GM10266 (cell line): Measurements from ENCODE around the gene BMP7.

Experiments
- DNase-seq: peaks from one replicate; pipeline ENCODE4 v3.0.0; 2012; ENCODE audit errors: extremely low spot score
- TF ChIP-seq, protein P1 (sequence below): IDR thresholded peaks from 2 replicates; pipeline ENCODE4 v1.5.1; 2012; ENCODE audit warnings: mild to moderate bottlenecking, low read depth; ENCODE audit not compliant: control insufficient read depth, insufficient read depth; ENCODE audit errors: missing control alignments

Gene BMP7

DNA sequence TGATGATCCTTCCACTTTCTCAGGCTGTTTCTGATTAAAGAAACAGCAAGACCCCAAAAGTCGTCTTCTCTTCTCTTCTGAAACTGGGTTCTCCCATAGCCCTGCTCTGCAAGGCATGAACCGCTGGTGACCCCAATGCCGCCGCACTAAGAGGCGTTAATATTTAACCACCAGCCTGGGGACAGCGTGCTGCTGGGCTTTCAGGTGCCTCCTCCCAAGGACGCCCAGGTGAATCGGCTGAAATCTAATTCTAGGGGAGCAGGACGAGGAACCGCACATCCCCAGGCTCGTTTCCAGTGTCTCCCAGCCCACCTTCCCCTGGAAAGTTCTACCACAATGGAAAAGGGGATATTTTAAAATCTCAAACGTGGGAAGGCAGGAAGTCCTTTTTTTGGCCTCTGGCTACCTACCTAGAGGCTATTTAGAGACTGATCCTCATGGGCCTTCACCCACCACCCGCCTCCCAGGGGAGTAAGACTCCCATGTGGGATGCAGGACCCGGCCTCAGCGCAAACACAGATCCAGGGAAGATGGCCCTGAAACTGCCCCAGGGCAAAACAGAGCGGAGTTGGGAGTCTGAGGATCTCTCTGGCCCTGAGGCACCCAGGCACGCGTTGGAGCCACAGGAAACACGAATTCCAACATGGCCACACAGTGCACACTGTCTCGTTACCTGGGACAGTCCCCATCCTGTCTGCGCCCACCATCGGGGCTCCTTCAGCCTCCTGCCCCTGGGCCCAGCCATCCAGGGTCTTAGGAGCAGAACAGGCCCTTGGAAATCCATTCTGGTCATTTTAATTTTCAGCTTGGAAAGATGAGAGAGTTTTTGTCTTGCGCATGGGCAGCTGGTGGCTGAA, 56.2 kb downstream of the BMP7 start:
- DNase-seq = no peak
- TF ChIP-seq, protein P1, sequence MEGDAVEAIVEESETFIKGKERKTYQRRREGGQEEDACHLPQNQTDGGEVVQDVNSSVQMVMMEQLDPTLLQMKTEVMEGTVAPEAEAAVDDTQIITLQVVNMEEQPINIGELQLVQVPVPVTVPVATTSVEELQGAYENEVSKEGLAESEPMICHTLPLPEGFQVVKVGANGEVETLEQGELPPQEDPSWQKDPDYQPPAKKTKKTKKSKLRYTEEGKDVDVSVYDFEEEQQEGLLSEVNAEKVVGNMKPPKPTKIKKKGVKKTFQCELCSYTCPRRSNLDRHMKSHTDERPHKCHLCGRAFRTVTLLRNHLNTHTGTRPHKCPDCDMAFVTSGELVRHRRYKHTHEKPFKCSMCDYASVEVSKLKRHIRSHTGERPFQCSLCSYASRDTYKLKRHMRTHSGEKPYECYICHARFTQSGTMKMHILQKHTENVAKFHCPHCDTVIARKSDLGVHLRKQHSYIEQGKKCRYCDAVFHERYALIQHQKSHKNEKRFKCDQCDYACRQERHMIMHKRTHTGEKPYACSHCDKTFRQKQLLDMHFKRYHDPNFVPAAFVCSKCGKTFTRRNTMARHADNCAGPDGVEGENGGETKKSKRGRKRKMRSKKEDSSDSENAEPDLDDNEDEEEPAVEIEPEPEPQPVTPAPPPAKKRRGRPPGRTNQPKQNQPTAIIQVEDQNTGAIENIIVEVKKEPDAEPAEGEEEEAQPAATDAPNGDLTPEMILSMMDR = no peak

DNA sequence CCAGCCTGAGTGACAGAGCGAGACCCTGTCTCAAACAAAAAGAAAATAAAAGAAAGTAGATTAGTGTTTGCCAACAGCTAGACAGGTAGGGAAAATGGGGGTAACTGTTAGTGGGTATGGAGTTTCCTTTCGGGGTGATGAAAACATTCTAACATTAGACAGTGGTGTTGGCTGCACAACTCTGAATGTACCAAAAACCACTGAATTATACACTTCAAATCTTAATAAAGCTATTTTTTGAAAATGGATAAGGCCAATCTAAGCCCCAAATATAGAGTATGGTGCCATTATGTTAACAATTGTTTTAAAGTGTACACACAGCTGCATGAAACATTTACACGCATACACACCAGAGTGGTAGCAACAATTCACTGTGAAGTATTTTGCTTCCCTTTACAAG, 57.0 kb downstream of the BMP7 start:
- DNase-seq = no peak
- TF ChIP-seq, protein P1 = no peak

DNA sequence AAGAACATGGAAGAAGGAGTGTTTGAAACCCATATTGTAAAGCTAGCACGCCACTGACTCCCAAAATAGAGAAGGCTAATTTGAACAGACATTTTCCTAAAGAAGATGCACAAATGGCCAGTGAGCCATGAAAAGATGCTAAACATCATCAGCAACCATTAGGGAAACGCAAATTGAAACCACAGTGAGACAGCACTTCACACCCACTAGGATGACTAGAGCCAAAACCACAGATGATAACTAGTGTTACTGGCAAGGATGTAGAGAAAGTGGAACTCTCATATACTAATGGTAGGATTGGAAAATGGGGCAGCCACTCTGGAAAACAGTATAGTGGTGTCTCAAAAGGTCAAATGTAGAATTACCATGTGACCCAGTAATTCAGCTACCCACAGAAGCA, 58.2 kb downstream of the BMP7 start:
- no peak for DNase-seq
- TF ChIP-seq, protein P1 = no peak

DNA sequence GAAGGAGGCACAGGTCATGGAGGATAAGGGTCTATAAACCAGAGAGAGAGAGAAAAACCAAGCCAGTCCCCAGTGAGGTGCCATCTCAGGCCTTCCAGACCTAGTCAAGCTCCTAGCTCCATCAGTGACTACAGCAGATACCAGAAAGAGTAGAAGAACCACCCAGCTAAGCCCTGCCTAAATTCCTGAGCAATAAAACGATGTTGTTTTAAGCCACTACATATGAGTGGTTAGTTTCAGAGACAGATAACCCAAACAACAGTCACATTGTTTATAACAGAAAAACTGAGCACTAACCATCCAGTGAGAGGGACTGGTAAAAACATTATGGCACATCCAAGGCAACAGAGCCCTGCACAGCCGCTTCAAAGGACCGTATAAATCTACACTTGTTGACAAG, 59.2 kb downstream of the BMP7 start:
- DNase-seq = no peak
- TF ChIP-seq, protein P1 = no peak

DNA sequence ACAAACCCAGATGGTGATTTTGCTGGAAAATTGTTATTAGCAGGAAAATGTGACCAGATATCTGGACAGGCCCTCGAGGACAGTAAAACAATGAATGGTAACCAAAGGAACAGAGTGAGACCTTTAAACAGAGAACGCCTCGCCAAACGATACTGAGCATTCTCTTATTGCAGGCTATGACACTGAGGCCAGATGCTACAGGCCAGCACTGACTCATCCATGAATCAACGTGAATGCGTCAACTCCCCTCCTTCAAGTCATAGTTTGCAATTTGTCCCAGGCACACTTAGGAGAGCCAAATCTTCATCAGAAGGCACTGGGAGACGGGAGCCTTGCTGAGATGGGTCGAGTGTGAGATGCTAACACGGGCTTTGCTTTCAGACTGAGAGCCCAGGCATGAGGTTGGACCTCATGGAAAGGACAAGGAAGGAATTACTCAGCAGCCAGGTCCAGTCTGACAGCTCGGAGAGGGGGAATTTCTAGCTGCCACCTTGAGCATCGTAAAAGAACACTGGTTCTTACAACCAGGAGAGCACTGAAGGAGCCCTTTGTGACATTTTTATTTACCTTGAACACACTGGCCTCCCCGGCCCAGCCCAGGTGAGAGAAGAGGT, 60.7 kb downstream of the BMP7 start:
- DNase-seq = no peak

DNA sequence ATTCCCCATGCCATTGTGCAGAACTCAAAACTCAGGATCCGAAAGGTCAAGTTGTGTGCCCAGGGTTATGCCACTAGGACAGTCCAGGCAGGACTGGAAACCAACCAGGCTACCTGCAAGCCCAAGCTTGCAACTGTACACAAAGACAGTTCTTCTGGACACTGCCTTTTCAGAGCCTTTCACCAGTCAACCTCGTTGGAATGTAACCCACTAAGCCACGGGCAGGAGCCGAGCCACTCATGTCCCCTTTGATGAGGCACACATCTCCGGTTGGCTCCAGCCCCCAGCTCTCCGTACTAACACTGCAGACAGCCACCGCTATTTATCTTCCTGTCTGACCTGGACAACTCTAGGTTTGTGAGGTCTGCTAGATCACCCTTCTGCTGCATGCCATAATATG, 62.5 kb downstream of the BMP7 start:
- TF ChIP-seq, protein P1 = no peak
- DNase-seq = no peak

More for the DNA sequence above, 60.7 kb downstream of the BMP7 start:
- TF ChIP-seq, protein P1 = no peak

DNA sequence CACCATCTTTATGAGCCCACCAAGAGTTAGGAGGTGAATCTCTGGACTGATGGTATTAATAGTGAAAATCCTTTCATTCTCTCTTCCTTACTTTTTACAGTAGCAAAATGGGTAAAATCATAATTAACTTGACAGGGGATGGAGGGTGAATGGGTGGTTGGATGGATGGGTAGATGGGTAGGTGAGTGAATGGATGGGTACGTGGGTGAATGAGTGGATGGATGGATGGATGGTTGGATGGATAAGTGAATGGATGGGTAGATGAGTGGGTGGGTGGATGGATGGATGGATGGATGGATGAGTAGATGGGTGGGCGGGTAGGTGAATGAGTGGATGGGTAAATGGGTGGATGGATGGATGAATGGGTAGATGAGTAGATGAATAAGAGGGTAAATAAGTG, 63.2 kb downstream of the BMP7 start:
- TF ChIP-seq, protein P1 = no peak
- no peak for DNase-seq
